HK-2 (cell line): ENCODE measurements around the gene STYX.

Source experiments
- DNase-seq: peaks from one replicate; pipeline ENCODE4 v3.0.0-alpha.2; 2018; ENCODE audit not compliant: unreplicated experiment

The STYX gene

DNA sequence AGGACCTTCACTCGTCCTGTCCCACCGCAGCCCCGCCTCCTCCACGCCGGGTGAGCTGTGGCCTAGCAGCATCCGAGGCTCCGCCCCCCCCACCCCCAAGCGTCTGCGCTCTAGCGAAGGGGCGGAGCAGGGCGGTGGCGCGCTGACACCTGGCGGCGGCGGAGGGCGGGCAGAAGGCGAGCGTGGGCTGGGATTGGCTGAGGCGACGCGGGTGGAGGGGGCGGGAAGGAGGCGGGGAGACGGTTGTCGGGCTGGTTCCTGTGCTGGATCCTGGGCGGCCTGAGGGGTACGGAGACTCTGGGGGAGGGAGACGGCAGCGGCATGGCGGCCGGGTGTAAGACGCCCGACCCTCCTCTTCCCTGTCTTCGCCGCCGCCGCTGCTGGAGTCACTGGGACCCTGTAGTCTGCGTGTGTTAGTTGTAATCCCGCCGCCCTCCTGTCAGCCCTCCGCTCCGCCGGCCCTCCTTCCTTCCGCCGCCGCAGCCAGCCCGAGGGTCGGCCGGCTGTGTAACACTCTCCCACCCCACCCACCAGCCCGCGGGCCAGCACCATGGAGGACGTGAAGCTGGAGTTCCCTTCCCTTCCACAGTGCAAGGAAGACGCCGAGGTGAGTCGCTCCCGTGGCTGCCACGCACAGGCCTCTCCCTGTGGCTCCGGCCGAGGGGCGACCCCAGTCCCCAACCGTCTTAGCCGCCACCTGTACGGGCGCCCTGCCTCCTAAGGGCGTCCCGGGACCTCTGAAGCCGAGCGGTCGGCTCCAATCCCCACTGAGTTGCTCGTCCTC lies at the start of gene STYX:
TSS of gene STYX (plus strand) at position 242 of the 784 bp plus-strand sequence. CDS start at position 551, 309 bp downstream.
- peak; percentile 99 for DNase-seq

DNA sequence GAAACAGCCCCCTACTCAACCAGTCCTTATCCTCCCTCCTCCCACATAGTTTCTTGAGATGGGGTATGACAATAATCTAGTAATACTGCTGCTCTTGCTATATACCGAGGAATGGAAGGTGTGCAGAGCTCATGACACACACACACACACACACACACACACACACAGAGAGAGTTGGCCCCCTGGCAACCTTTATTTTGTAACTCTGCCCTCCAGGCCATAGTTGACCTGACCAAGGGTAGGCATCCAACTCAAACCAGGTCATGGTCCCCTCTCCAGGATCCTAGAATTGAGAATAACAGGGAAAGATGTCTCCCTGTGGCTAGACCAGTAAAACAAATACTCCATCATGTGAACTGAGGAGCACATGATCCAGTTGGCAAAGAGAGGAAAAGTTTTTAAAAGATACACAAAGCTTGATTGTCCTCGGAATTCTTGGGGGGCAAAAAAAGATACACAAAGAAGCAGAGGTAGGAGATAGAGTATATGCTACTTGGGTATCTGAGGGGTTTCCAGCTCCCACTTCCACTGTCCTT lies 45.9 kb upstream of the STYX start:
- no peak for DNase-seq

- DNase-seq = no peak
Observed at GRCh38 chr14:52686176-52686575, 43.8 kb upstream of the STYX start.

GRCh38 chr14:52690983-52691760 lies 38.8 kb upstream of the STYX start:
- no peak for DNase-seq

GRCh38 chr14:52692248-52692962 lies 37.6 kb upstream of the STYX start:
- DNase-seq = no peak

DNA sequence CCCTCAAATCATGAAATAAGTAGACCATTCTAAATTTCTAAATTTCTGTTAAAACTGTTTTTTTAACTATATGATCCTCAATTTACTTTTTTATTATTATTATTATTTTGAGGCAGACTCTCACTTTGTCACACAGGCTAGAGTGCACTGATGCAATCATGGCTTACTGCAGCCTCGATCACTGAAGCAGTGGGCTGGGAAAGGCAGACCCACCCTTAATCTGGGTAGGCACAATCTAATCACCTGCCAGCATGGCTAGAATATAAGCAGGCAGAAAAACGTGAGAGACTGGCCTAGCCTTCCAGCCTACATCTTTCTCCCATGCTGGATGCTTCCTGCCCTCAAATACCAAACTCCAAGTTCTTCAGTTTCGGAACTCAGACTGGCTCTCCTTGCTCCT lies 36.9 kb upstream of the STYX start:
- DNase-seq = no peak

- DNase-seq = no peak
Observed at GRCh38 chr14:52693532-52693931, 36.4 kb upstream of the STYX start.

DNA sequence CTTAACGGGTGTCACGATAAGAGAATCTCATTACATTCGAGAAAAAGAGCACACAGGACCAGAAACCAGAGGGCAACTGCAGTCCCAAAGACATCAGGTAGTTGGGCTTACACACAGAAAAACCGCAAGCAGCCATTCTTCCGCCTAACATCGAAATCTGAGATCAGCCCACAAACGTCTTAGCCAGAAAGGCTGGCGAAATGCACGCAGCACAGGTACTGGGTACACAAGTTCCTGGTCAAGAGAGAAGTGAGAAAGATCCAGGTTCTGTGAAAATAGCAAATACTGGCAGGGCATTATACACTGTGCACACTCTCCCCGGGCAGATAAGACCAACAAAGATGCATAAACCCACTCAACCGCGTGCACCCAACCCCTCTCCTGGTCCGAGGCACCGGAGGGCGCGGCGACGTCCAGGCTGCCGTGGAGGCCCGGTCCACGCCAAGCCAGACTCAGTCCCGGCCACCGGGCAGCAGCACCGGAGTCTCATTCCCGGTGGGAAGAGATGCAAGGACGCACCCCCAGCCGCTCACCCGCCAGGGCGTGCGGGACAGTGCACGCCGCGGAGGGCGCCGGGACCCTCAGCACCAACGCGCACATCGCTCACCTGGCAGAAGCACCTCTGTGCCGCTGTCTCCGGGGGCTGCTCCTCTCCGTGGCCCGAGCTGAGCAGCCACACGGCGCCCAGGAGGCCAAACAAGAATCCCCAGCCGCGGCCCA lies 35.0 kb upstream of the STYX start:
- peak; percentile 53 for DNase-seq

- peak; percentile 90 for DNase-seq
Observed at GRCh38 chr14:52695481-52696091, 34.4 kb upstream of the STYX start, which contains the start of gene ERO1A. TSS of gene ERO1A (minus strand) at chr14:52695558. CDS start at chr14:52695481, 77 bp downstream.

- no peak for DNase-seq
Observed at GRCh38 chr14:52700701-52701172, 29.2 kb upstream of the STYX start.

DNA sequence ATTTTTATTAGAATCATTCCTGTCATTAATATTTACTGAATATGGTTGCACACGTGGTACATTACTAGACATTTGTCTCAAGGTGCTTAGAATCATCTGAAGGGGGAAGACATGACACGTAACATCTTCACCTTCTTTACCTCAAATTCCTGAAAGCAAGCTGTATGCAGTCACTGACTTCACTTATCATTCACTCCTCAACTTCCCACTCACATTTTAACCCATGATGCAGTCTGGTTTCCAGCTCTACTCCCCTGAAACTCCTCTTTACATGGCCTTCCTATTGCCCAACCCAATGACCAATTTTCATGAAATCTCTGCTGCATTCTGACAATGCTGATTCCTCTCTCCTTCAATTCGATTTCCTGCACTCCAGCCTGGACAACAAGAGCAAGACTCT lies 28.7 kb upstream of the STYX start:
- DNase-seq = no peak

DNA sequence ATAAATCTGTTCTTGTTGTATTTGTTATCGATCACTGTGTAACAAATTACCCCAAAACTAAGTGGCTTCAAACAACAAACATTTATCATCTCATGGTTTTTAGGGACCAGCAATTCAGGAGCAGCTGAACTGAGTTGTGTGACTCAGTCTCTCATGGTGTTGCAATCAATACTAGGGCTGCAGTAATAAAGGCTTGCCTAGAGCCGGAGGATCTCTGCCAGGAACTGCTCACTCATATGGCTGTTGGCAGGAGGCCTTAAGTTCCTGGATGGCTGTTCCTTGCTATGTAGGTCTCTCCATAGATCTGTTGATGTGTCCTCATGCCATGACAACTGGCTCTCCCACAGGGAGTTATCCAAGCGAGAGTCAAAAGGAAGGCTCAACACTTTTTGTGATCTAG lies 26.7 kb upstream of the STYX start:
- DNase-seq = no peak

- DNase-seq = no peak
Observed at GRCh38 chr14:52703664-52704063, 26.3 kb upstream of the STYX start.

GRCh38 chr14:52706286-52706685 lies 23.7 kb upstream of the STYX start:
- DNase-seq = peak; percentile 35

DNA sequence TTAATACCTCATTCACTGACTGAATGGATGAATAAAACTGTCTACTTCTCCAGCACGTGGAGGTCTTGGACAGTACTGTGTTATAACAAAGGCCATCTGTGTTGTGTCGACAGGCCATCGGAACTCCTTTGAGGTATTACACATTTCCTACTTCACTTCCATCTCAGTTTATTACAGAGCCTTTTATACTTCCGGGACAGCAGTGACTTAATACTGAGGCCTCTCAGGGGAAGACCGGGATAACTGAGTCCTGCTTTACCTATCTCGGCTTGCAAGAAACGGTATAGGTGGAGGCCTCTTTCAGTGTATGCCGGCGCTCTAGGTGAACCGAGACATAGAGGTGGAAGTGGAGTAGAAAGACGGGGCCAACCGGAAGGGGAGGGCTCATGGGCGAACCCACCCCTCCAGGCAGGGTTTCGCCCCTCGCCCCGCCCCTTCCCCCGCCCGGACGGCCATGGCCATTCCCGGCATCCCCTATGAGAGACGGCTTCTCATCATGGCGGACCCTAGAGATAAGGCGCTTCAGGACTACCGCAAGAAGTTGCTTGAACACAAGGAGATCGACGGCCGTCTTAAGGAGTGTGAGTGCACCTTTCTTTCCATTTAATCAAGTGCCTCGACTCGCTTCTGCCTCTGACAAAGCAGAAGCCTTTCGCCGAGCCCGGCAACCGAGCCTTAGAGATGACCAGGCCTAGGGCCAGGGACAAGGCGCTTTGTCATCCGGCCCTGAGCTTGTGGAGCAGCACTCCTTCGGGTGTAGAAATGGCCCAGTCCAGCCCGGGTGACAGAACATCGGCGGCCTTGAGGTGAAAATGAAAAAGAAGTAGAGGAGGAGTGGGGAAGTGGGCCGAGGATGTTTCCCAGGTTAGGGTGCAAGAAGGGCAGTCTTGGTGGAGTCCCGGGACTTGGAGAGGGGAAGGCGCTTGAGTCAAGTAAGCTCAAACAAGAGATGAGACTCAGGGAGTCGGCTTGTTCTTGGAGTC lies 23.0 kb upstream of the STYX start, which contains the start of gene PSMC6:
TSS of gene PSMC6 (plus strand) at position 477 of the 983 bp plus-strand sequence. CDS start at position 497, 20 bp downstream.
- peak; percentile 91 for DNase-seq

- DNase-seq = no peak
Observed at GRCh38 chr14:52711666-52712065, 18.3 kb upstream of the STYX start.

GRCh38 chr14:52716155-52716554 lies 13.8 kb upstream of the STYX start:
- no peak for DNase-seq

- no peak for DNase-seq
Observed at GRCh38 chr14:52723514-52724359, 6.2 kb upstream of the STYX start.

DNA sequence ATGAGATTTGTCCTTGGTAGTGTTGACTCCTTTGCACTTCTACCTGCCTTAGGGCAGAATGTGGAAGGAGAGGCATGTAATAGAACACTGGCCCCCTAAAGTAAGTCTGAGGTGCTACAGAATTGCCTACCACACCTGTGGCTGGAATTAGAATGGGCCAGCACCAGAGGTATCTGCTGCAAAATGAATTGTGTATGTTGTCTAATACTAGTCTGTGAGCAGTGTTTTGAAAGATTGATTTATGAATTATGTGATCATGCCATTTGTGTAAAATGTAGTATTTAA lies 5.7 kb upstream of the STYX start:
- DNase-seq = no peak
